Measurements from ENCODE around the gene FOXN3. TPM values are rescaled to one million over a fixed set of nuclear protein-coding genes. Genes with fewer than 3 reads are reported as not detected.

Gene FOXN3
- polyA plus RNA-seq, 2 of the 4 experiments (the other 2 are of a cell fraction) = 6.0 to 6.4 TPM

- 52% methylated on average over 3 of the region's 3 CpGs for WGBS (ENCODE audit: missing lambda C conversion rate)
- TF ChIP-seq ESRRA (IDR thresholded peaks at IDR 0.05; ENCODE audit: borderline replicate concordance, low read length) (no peak), JUN (IDR thresholded peaks at IDR 0.05) (no peak), ATOH8 (CRISPR knock-in tag; IDR thresholded peaks at IDR 0.05; ENCODE audit: low read depth) (no peak), HOXB13 (CRISPR knock-in tag; IDR thresholded peaks at IDR 0.05; ENCODE audit: low read depth) (no peak), POLR2AphosphoS2 (conservative IDR thresholded peaks at IDR 0.05; ENCODE audit: low read length) (no peak), EHMT2 (IDR thresholded peaks at IDR 0.05; ENCODE audit: low read depth) (no peak), RFX5 (IDR thresholded peaks at IDR 0.05) (no peak), POLR2A (IDR thresholded peaks at IDR 0.05; ENCODE audit: low read length) (no peak), CBX8 (IDR thresholded peaks at IDR 0.05) (no peak)
- TF ChIP-seq, protein P1, sequence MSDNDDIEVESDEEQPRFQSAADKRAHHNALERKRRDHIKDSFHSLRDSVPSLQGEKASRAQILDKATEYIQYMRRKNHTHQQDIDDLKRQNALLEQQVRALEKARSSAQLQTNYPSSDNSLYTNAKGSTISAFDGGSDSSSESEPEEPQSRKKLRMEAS (IDR thresholded peaks at IDR 0.05) = no peak
- CTCF ChIA-PET = no interaction called here
These were observed 220.5 kb downstream of the FOXN3 start for GRCh38 chr14:89196545-89196944.

GRCh38 chr14:89194376-89194775, 222.7 kb downstream of the FOXN3 start:
- no peak for DNase-seq (ENCODE audit: low read depth in 1 of 2, low spot score in 1 of 2)
- no peak for ATAC-seq
- CTCF ChIA-PET = interaction anchor here (0.6 to 1.0 kb wide), 2 partner anchors 28 to 89 kb away, joined by 3 read pairs; no protein-coding TSS in a partner anchor
- Histone ChIP-seq H3K4me1 (no peaks in the 10 kb centered on the region), H3K27ac (no peak overlapping the region), H3K4me3 (no peak overlapping the region), H3K9me3 (peaks cover 6% of the 10 kb centered on the region; the same call in 1 of the 3 replicates), H3K4me2 (no peak overlapping the region)
- no peak for TF ChIP-seq ATOH8 (CRISPR knock-in tag; IDR thresholded peaks at IDR 0.05; ENCODE audit: low read depth)
- TF ChIP-seq NFE2L2 (conservative IDR thresholded peaks at IDR 0.05; ENCODE audit: low read length) = no peak
- no peak for TF ChIP-seq POLR2A (IDR thresholded peaks at IDR 0.05; ENCODE audit: low read length)
- no peak for TF ChIP-seq GATA3 (IDR thresholded peaks at IDR 0.05; ENCODE audit: borderline replicate concordance)
- TF ChIP-seq EP300 (IDR thresholded peaks at IDR 0.05) = no peak
- TF ChIP-seq BCL3 (IDR thresholded peaks at IDR 0.05) = no peak
- TF ChIP-seq JUN (IDR thresholded peaks at IDR 0.05) = no peak
- FAIRE-seq = no peak
- WGBS (ENCODE audit: missing lambda C conversion rate) = 6% methylated on average over 1 of the region's 1 CpG
- POLR2A ChIA-PET = no interaction called here

More at GRCh38 chr14:89196545-89196944, 220.5 kb downstream of the FOXN3 start:
- FAIRE-seq (no peak), ATAC-seq (no peak), DNase-seq (ENCODE audit: low read depth in 1 of 2, low spot score in 1 of 2) (no peak)
- no peak overlapping the region for H3K27ac ChIP-seq
- H3K4me2 ChIP-seq = no peak overlapping the region
- POLR2A ChIA-PET = no interaction called here
- no peak overlapping the region for H3K4me3 ChIP-seq
- no peaks in the 10 kb centered on the region for H3K4me1 ChIP-seq
- H3K9me3 ChIP-seq = peaks cover 6% of the 10 kb centered on the region; the same call in 1 of the 3 replicates

GRCh38 chr14:89190765-89191513, 226.1 kb downstream of the FOXN3 start:
- no peaks in the 10 kb centered on the region for H3K4me1 ChIP-seq
- no peak for ATAC-seq
- no peak overlapping the region for H3K27ac ChIP-seq
- no peak for FAIRE-seq
- no peak overlapping the region for H3K4me2 ChIP-seq
- WGBS (ENCODE audit: missing lambda C conversion rate) = 71% methylated on average over 11 of the region's 11 CpGs
- ChIA-PET CTCF (interaction anchor here (0.9 to 1.2 kb wide), 2 partner anchors 12 to 13 kb away, joined by 3 read pairs; no protein-coding TSS in a partner anchor), POLR2A (no interaction called here)
- H3K9me3 ChIP-seq = peaks cover 6% of the 10 kb centered on the region; the same call in 1 of the 3 replicates
- no peak for DNase-seq (ENCODE audit: low read depth in 1 of 2, low spot score in 1 of 2)
- H3K4me3 ChIP-seq = no peak overlapping the region
- TF ChIP-seq ZSCAN20 (CRISPR knock-in tag; IDR thresholded peaks at IDR 0.05) = no peak
- TF ChIP-seq, protein P2, sequence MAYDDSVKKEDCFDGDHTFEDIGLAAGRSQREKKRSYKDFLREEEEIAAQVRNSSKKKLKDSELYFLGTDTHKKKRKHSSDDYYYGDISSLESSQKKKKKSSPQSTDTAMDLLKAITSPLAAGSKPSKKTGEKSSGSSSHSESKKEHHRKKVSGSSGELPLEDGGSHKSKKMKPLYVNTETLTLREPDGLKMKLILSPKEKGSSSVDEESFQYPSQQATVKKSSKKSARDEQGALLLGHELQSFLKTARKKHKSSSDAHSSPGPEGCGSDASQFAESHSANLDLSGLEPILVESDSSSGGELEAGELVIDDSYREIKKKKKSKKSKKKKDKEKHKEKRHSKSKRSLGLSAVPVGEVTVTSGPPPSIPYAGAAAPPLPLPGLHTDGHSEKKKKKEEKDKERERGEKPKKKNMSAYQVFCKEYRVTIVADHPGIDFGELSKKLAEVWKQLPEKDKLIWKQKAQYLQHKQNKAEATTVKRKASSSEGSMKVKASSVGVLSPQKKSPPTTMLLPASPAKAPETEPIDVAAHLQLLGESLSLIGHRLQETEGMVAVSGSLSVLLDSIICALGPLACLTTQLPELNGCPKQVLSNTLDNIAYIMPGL (CRISPR knock-in tag; IDR thresholded peaks at IDR 0.05; ENCODE audit: borderline replicate concordance) = no peak
- no peak for TF ChIP-seq NPAS2 (CRISPR knock-in tag; IDR thresholded peaks at IDR 0.05; ENCODE audit: borderline replicate concordance)
- no peak for TF ChIP-seq HEYL (CRISPR knock-in tag; IDR thresholded peaks at IDR 0.05)
- TF ChIP-seq MAZ (IDR thresholded peaks at IDR 0.05; ENCODE audit: borderline replicate concordance, low read depth, low read length) = no peak
- TF ChIP-seq CBX8 (IDR thresholded peaks at IDR 0.05) = no peak
- TF ChIP-seq EP300 (IDR thresholded peaks at IDR 0.05) = no peak
- no peak for TF ChIP-seq RFX5 (IDR thresholded peaks at IDR 0.05)
- no peak for TF ChIP-seq HOXA7 (CRISPR knock-in tag; IDR thresholded peaks at IDR 0.05)
- TF ChIP-seq ZC3H11A (IDR thresholded peaks at IDR 0.05) = no peak
- TF ChIP-seq CBX2 (IDR thresholded peaks at IDR 0.05; ENCODE audit: borderline replicate concordance, low read depth) = no peak
- TF ChIP-seq, protein P3, sequence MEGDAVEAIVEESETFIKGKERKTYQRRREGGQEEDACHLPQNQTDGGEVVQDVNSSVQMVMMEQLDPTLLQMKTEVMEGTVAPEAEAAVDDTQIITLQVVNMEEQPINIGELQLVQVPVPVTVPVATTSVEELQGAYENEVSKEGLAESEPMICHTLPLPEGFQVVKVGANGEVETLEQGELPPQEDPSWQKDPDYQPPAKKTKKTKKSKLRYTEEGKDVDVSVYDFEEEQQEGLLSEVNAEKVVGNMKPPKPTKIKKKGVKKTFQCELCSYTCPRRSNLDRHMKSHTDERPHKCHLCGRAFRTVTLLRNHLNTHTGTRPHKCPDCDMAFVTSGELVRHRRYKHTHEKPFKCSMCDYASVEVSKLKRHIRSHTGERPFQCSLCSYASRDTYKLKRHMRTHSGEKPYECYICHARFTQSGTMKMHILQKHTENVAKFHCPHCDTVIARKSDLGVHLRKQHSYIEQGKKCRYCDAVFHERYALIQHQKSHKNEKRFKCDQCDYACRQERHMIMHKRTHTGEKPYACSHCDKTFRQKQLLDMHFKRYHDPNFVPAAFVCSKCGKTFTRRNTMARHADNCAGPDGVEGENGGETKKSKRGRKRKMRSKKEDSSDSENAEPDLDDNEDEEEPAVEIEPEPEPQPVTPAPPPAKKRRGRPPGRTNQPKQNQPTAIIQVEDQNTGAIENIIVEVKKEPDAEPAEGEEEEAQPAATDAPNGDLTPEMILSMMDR (IDR thresholded peaks at IDR 0.05) = no peak
- no peak for TF ChIP-seq BHLHE40 (IDR thresholded peaks at IDR 0.05; ENCODE audit: low read depth, low read length)
- TF ChIP-seq PBX3 (IDR thresholded peaks at IDR 0.05) = no peak
- no peak for TF ChIP-seq RARB (CRISPR knock-in tag; IDR thresholded peaks at IDR 0.05)
